Stimulated activated CD4-positive, alpha-beta T cell treated with anti-CD3 and anti-CD28 coated beads, Interleukin-15, amount 100 ng/mL, for 1 hour (primary cell): ENCODE data around the gene KLHL25.

Source experiments
- DNase-seq, 2 donors: peaks; one replicate each; pipeline ENCODE4 v3.0.0-alpha.2; 2020; ENCODE audit warnings: low read depth in 1 of 2, low spot score in 1 of 2

The KLHL25 gene

DNA sequence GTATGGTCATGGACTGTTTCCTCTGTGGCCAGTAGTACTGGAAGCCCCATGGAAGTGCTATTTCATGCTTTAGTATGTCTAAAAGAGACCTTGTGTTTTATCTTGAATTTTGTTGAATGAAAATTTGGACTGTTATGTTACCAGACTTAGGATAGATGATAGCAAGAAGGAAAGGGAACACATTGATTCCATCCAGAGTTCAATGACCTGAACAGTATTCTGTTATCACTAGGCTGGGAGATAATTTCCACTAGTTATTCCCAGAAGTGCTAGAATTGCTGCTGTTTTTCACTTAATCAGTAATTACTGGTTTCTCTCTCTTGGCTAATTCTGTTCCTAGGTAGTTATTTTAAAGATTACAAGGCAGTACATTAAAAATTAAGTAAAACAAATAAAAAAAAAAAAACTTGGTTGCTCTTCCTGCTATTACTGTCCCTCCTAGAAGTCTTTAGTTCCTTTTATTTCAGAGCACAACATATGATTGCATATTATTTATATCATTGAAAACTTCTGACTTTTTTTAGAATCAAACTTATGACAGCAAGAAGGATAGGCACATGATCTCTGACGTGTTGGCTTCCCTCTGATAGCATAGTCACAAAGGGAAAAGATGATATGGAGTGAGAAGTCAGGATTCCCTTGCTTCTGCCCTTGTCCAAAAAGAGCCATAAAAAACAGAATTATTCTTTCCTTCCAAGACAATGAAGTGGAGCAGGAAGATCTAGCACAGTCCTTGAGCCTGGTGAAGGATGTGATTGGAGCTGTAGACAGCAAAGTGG lies 72.2 kb downstream of the KLHL25 start:
- DNase-seq = no peak

DNA sequence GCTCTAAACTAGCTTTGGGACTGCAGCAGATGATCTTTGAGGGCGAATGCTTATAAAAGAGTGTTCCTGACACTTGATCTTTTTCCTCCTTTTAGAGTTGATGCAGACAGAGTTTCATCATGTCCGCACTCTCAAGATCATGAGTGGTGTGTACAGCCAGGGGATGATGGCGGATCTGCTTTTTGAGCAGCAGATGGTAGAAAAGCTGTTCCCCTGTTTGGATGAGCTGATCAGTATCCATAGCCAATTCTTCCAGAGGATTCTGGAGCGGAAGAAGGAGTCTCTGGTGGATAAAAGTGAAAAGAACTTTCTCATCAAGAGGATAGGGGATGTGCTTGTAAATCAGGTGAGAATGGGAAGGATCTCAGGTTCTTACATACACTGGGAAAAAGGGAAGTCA lies 75.7 kb downstream of the KLHL25 start:
- DNase-seq = no peak

DNA sequence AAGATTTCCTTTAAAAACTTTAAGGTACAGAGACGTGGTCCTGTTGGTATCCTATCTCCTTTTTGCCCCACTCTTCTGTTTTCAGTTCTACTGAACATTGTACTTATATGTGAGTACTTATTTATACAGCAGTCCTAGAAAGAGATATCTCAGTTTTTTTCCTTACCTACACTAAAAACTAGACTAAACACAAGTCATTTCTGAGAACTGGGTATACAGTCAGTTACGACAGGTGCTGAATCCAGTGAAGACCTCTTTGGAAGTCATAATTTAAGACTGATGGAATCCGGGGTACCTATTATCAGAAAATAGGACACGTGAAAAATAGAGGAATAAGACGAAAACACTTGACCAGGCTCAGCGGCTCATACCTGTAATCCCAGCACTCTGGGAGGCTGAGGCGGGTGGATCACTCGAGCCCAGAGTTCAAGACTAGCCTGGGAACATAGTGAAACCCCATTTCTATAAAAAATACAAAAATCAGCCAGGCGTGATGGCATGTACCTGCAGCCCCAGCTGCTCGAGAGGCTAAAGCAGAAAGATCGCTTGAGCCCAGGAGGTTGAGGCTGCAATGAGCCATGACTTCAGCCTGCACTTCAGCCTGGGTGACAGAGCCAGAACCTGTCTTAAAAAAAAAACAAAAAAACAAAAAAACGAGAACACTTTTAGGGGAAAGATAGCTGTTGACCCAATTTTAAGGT lies 76.3 kb downstream of the KLHL25 start:
- no peak for DNase-seq

DNA sequence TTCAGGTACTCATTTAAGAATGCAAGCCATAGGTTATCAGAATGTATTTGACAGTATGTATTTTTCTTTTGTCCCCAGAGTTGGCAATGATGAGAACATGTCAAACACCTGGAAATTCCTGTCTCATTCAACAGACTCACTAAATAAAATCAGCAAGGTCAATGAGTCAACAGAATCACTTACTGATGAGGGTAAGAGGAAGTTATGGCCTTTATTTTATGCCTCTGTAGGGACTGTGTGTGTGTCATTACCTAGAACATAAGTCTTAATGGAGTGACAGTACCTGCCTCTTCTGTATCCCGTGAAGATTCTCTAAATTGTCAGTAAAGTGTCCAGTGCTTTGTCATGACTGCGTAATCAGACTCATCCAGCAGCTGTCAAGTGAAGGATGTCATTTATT lies 77.5 kb downstream of the KLHL25 start:
- DNase-seq = no peak

DNA sequence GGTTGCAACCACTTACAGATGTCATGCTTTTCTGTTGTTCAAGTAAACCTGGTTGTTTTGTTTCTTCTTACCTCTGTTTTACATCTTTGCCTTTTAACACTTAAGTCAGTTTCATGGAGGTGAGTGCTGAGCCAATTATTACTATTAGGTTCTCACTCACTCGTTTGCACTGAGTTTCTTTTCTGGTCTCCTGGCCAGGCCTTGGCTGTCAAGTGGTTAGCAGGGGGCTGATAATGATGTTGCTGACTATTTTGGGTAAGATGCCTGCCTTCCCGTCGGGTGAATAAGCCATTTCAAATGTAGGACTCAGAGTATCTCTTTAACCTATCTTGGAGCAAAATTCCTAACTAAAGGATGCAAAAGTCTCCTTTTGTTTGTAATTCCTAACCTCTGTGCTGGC lies 78.5 kb downstream of the KLHL25 start:
- DNase-seq = no peak

DNA sequence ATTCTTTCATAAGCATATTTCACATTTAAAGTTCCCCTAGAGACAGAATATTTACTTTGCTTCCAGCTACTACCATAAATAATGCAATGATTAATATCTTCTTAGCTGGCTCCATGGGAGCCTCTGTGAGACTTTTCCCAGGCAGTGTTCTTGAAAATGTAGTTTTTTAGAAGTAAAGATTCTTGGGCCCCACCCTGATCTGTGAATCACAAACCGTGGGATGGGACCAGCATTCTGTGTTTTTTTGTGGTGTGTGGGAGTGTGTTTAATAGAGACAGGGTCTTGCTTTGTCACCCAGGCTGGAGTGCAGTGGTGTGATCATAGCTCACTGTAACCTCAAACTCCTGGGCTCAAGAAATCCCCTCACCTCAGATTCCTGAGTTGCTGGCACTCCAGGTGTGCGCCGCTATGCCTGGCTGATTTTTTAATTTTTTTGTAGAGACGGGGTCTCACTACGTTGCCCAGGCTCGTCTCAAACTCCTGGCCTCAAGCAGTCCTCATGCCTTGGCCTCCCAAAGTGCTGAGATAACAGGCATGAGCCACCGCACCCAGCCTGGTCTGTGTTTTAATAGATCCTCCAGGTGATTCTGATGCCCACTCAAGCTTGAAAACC lies 83.0 kb downstream of the KLHL25 start:
- no peak for DNase-seq

DNA sequence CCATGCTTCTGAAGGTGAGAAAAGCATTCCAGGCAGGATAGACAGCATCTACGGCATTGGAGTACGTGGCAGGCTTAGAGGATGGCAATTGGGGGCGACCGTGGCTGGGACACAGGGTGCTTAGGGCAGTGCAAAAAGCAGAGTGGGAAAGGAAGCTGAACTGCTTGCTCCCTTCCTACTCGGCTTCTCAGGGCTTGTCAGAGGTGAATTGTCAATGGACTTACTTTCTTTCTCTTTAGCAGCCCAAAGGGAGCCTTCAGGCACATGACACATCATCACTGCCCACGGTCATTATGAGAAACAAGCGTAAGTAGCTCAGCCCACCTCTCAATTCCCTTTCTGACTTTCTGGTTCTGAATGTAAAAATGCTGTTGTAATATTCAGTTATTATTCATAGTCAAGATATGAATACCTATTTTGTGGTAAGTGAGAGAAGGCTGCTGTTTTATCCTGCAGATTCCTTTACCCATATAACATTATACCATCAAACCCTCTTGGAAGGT lies 84.3 kb downstream of the KLHL25 start:
- no peak for DNase-seq
